Measurements from ENCODE around the gene GIMAP4.
"Not testable (repeated sequence)": the region's sequence is repeated elsewhere in the genome, so short reads cannot be mapped to it uniquely, and the experiment has no call there.

The GIMAP4 gene

GRCh38 chr7:150567169-150567568 is at the start of gene GIMAP4:
TSS of gene GIMAP4 (plus strand) at chr7:150567390. CDS start at chr7:150569902, 2,512 bp downstream.
- no peak for DNase-seq

- DNase-seq, result no peak
Observed at GRCh38 chr7:150519310-150519709, 47.9 kb upstream of the GIMAP4 start.

- DNase-seq, result no peak
Observed at GRCh38 chr7:150520145-150520544, 47.0 kb upstream of the GIMAP4 start.

- not testable (repeated sequence) for DNase-seq
Observed at GRCh38 chr7:150522931-150523330, 44.3 kb upstream of the GIMAP4 start.

GRCh38 chr7:150524018-150524417 is 43.2 kb upstream of the GIMAP4 start:
- no peak for DNase-seq

- DNase-seq, result no peak
Observed at GRCh38 chr7:150531704-150532103, 35.5 kb upstream of the GIMAP4 start.

- DNase-seq, result no peak
Observed at GRCh38 chr7:150538259-150538658, 28.9 kb upstream of the GIMAP4 start.

- DNase-seq, result no peak
Observed at GRCh38 chr7:150553163-150553562, 14.0 kb upstream of the GIMAP4 start.

- peak; percentile 77 for DNase-seq
Observed at GRCh38 chr7:150556521-150557138, 10.6 kb upstream of the GIMAP4 start.

- peak; percentile 8 for DNase-seq
Observed at GRCh38 chr7:150560486-150560885, 6.7 kb upstream of the GIMAP4 start.

- DNase-seq, result no peak
Observed at GRCh38 chr7:150562919-150563318, 4.3 kb upstream of the GIMAP4 start.

GRCh38 chr7:150564006-150564405 is 3.2 kb upstream of the GIMAP4 start:
- DNase-seq, result no peak

- no peak for DNase-seq
Observed at GRCh38 chr7:150564566-150564965, 2.6 kb upstream of the GIMAP4 start.

GRCh38 chr7:150565239-150565638 is 2.0 kb upstream of the GIMAP4 start:
- no peak for DNase-seq

- no peak for DNase-seq
Observed at GRCh38 chr7:150566123-150566522, 1.1 kb upstream of the GIMAP4 start.

- no peak for DNase-seq
Observed at GRCh38 chr7:150566572-150566971, 618 bp upstream of the GIMAP4 start.

- no peak for DNase-seq
Observed at GRCh38 chr7:150567871-150568301, 696 bp downstream of the GIMAP4 start.

- DNase-seq, result no peak
Observed at GRCh38 chr7:150568714-150569113, 1.5 kb downstream of the GIMAP4 start.

GRCh38 chr7:150569245-150569955 is 2.2 kb downstream of the GIMAP4 start:
- no peak for DNase-seq

GRCh38 chr7:150570556-150571465 is 3.6 kb downstream of the GIMAP4 start:
- DNase-seq, result peak; percentile 52

- DNase-seq, result no peak
Observed at GRCh38 chr7:150572496-150572895, 5.3 kb downstream of the GIMAP4 start.

GRCh38 chr7:150579979-150580637 is 12.9 kb downstream of the GIMAP4 start:
- not testable (repeated sequence) for DNase-seq

Measured in hematopoietic multipotent progenitor cell treated with erythropoietin and hydrocortisone succinate and interleukin-3 and kit ligand, for 6 days (in vitro differentiated cells).